ENCODE measurements around the gene USP10.
"Not testable (repeated sequence)": the region's sequence is repeated elsewhere in the genome, so short reads cannot be mapped to it uniquely, and the experiment has no call there.

USP10 gene

GRCh38 chr16:84673561-84673960 lies 26.2 kb upstream of the USP10 start:
- DNase-seq = no peak

GRCh38 chr16:84675423-84675822 lies 24.4 kb upstream of the USP10 start:
- DNase-seq = no peak

GRCh38 chr16:84675884-84676283 lies 23.9 kb upstream of the USP10 start:
- no peak for DNase-seq

- DNase-seq = no peak
Measured at GRCh38 chr16:84677017-84677803, 22.6 kb upstream of the USP10 start.

- DNase-seq = no peak
Measured at GRCh38 chr16:84677849-84678248, 22.0 kb upstream of the USP10 start.

GRCh38 chr16:84678541-84678940 lies 21.3 kb upstream of the USP10 start:
- DNase-seq = no peak

GRCh38 chr16:84680165-84680842 lies 19.5 kb upstream of the USP10 start:
- DNase-seq = no peak

GRCh38 chr16:84680843-84681629 lies 18.8 kb upstream of the USP10 start:
- DNase-seq = no peak

GRCh38 chr16:84683691-84684591 lies 15.9 kb upstream of the USP10 start:
- DNase-seq = no peak

GRCh38 chr16:84684592-84684965 lies 15.2 kb upstream of the USP10 start:
- DNase-seq = no peak

GRCh38 chr16:84685210-84685609 lies 14.6 kb upstream of the USP10 start:
- no peak for DNase-seq

- no peak for DNase-seq
Measured at GRCh38 chr16:84686707-84687298, 13.0 kb upstream of the USP10 start.

- no peak for DNase-seq
Measured at GRCh38 chr16:84687715-84688114, 12.1 kb upstream of the USP10 start.

- not testable (repeated sequence) for DNase-seq
Measured at GRCh38 chr16:84688163-84688562, 11.6 kb upstream of the USP10 start.

- DNase-seq = no peak
Measured at GRCh38 chr16:84689111-84689510, 10.7 kb upstream of the USP10 start.

- no peak for DNase-seq
Measured at GRCh38 chr16:84690088-84690819, 9.5 kb upstream of the USP10 start.

GRCh38 chr16:84692451-84693214 lies 7.2 kb upstream of the USP10 start:
- no peak for DNase-seq

GRCh38 chr16:84693869-84694268 lies 5.9 kb upstream of the USP10 start:
- DNase-seq = not testable (repeated sequence)

GRCh38 chr16:84694980-84695379 lies 4.8 kb upstream of the USP10 start:
- DNase-seq = no peak

- DNase-seq = no peak
Measured at GRCh38 chr16:84699147-84699711, 571 bp upstream of the USP10 start.
